K562 (cell line): ENCODE results near the gene MDK. TPM values are rescaled to one million over a fixed set of nuclear protein-coding genes. Genes with fewer than 3 reads are reported as not detected.

ENCODE experiments used
- EP400 ChIP-seq: fragments of 450-650 bp; IDR thresholded peaks from 2 replicates; pipeline ENCODE4 v1.6.1; 2017; ENCODE audit warnings: antibody characterized with exemption, mild to moderate bottlenecking, moderate library complexity
- FOXA3 ChIP-seq, 2 experiments: fragments of 450-650 bp in 1 of 2; sonication (generic) in 1 of 2; formaldehyde crosslinking; IDR thresholded peaks in 1 of 2; conservative IDR thresholded peaks in 1 of 2; 2 replicates each; pipeline versions ENCODE4 v1.4.0 to v1.8.0; 2020 to 2022; ENCODE audit warnings: mild to moderate bottlenecking in 2 of 2, missing genetic modification reagents in 1 of 2
- HDAC2 ChIP-seq: fragments of 450-650 bp; IDR thresholded peaks from 2 replicates; pipeline ENCODE4 v1.6.1; 2016; ENCODE audit warnings: mild to moderate bottlenecking
- HEY1 ChIP-seq: fragments of 250-450 bp; sonication (Bioruptor Pico); IDR thresholded peaks from 2 replicates; pipeline ENCODE4 v1.5.0; 2020; ENCODE audit warnings: mild to moderate bottlenecking, moderate library complexity, borderline replicate concordance
- KDM4B ChIP-seq, 2 experiments: fragments of 450-650 bp in 1 of 2; sonication (generic) in 1 of 2; IDR thresholded peaks; 2 replicates each; pipeline ENCODE4 v1.6.1; 2016 to 2017; ENCODE audit warnings: borderline replicate concordance in 2 of 2, antibody characterized with exemption in 1 of 2, low read depth in 1 of 2, mild to moderate bottlenecking in 1 of 2
- KLF10 ChIP-seq: fragments of 250-450 bp; sonication (Bioruptor Pico); IDR thresholded peaks from 2 replicates; pipeline ENCODE4 v1.6.1; 2021; ENCODE audit warnings: matching md5 sums
- MAFF ChIP-seq: IDR thresholded peaks from 2 replicates; pipeline ENCODE4 v1.6.1; 2012; ENCODE audit warnings: low read length, improper control_type of control experiment
- MCM2 ChIP-seq: fragments of 450-650 bp; IDR thresholded peaks from 2 replicates; pipeline ENCODE4 v1.6.1; 2017; ENCODE audit warnings: low read depth, mild to moderate bottlenecking
- MYBL2 ChIP-seq, 2 experiments: fragments of 450-650 bp in 1 of 2; sonication (generic) in 1 of 2; formaldehyde crosslinking in 1 of 2; IDR thresholded peaks; 2 replicates each; pipeline versions ENCODE4 v1.6.1 to v1.8.1; 2017 to 2022; ENCODE audit warnings: borderline replicate concordance in 1 of 2, inconsistent platforms in 1 of 2, low read depth in 1 of 2, mild to moderate bottlenecking in 1 of 2, missing genetic modification reagents in 1 of 2, moderate library complexity in 1 of 2
- NRF1 ChIP-seq, 2 experiments: fragments of 450-650 bp; IDR thresholded peaks in 1 of 2; conservative IDR thresholded peaks in 1 of 2; 2 replicates each; pipeline ENCODE4 v1.6.1; 2014; ENCODE audit warnings: mild to moderate bottlenecking in 2 of 2
- SMAD4 ChIP-seq: fragments of 250-450 bp; sonication (Bioruptor Pico); conservative IDR thresholded peaks from 2 replicates; pipeline ENCODE4 v1.8.0; 2021; ENCODE audit warnings: inconsistent platforms, mild to moderate bottlenecking, moderate library complexity
- STAT5B ChIP-seq: fragments of 250-450 bp; sonication (Bioruptor Pico); IDR thresholded peaks from 2 replicates; pipeline ENCODE4 v1.8.0; 2021; ENCODE audit warnings: mild to moderate bottlenecking, inconsistent platforms
- TARDBP ChIP-seq: fragments of 450-650 bp; IDR thresholded peaks from 2 replicates; pipeline ENCODE4 v1.6.1; 2016
- YY1 ChIP-seq, 3 experiments: IDR thresholded peaks; 2 replicates each; pipeline ENCODE4 v1.6.1; 2011; ENCODE audit warnings: low read length in 2 of 3, mild to moderate bottlenecking in 2 of 3, moderate library complexity in 2 of 3, borderline replicate concordance in 1 of 3, control low read depth in 1 of 3, low read depth in 1 of 3; ENCODE audit not compliant: insufficient read depth in 3 of 3, insufficient replicate concordance in 2 of 3, control insufficient read depth in 1 of 3, insufficient read length in 1 of 3; ENCODE audit errors: extremely low read depth in 1 of 3
- ZBTB7A ChIP-seq: IDR thresholded peaks from 2 replicates; pipeline ENCODE4 v1.6.1; 2011; ENCODE audit warnings: low read depth, mild to moderate bottlenecking, low read length, moderate library complexity, borderline replicate concordance; ENCODE audit not compliant: control insufficient read depth
- ZNF408 ChIP-seq: fragments of 250-450 bp; sonication (Bioruptor Pico); IDR thresholded peaks from 2 replicates; pipeline ENCODE4 v1.4.0; 2020; ENCODE audit warnings: low read depth, mild to moderate bottlenecking, moderate library complexity
- ZNF561 ChIP-seq: fragments of 450-650 bp; formaldehyde crosslinking; conservative IDR thresholded peaks from 2 replicates; pipeline ENCODE4 v1.4.0; 2020; ENCODE audit warnings: mild to moderate bottlenecking, moderate library complexity
- ZNF764 ChIP-seq: fragments of 250-450 bp; sonication (Bioruptor Pico); IDR thresholded peaks from 2 replicates; pipeline ENCODE4 v1.4.0; 2020; ENCODE audit warnings: low read depth, mild to moderate bottlenecking, moderate library complexity
- polyA plus RNA-seq, 8 experiments: library from polyadenylated mRNA; depleted of rRNA in 4 of 8; stranded (reverse) in 5 of 8; unstranded in 3 of 8; fragments of >200 nt; fragmentation: Nextera tagmentation in 2 of 8; fragmentation: Illumina TruSeq in 1 of 8; extraction: Ambion mirVana in 2 of 8; extraction: Trizol in 1 of 8; gene quantifications; 2 replicates each; pipeline versions ENCODE4 v1.2.1 to v1.2.3, GENCODE V29; 2011 to 2014; ENCODE audit warnings: inconsistent platforms in 1 of 8, missing spikeins in 1 of 8
- total RNA-seq, 7 experiments: library from RNA; depleted of rRNA in 6 of 7; stranded (reverse); fragments of >200 nt in 6 of 7; fragmentation: Illumina TruSeq in 2 of 7; extraction: Trizol in 2 of 7; gene quantifications; 2 replicates each; pipeline versions ENCODE4 v1.2.1 to v1.2.3, GENCODE V29; 2011 to 2021; ENCODE audit warnings: low replicate concordance in 1 of 7
- TF ChIP-seq, protein P1 (sequence below): fragments of 250-450 bp; sonication (Bioruptor Pico); IDR thresholded peaks from 2 replicates; pipeline ENCODE4 v1.8.0; 2022; ENCODE audit warnings: moderate library complexity, mild to moderate bottlenecking, inconsistent platforms
- TF ChIP-seq, protein P2 (sequence below): fragments of 450-650 bp; formaldehyde crosslinking; IDR thresholded peaks from 2 replicates; pipeline ENCODE4 v1.4.0; 2022; ENCODE audit warnings: missing genetic modification characterization
- TF ChIP-seq, protein P3 (sequence below): fragments of 150-350 bp; IDR thresholded peaks from 2 replicates; pipeline ENCODE4 v1.6.1; 2014; ENCODE audit warnings: low read depth, mild to moderate bottlenecking, low read length, borderline replicate concordance

The MDK gene
- total and polyA plus RNA-seq, 9 of the 15 experiments (the other 6 are each of a cell fraction or from before 2014, with no cell fraction given) = 20.7 to 700 (median 350) TPM

DNA sequence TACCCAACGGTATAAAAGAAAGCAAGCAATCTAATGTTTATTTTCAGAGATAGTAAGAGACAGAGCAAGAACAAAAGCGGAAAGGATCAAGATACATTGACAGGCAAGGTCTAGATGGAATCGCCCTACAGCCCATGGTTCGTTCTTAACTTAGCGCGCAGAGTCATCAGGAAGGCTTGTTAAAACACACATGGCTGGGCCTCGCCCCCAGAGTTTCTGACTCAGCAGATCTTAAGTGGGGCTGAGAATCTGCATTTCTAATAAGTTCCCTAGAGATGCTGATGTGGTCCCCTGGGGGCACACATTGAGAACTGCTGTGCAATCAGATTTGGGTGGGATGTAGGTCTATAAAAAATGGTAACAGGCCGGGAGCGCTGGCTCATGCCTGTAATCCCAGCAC lies 45.9 kb downstream of the MDK start (continued):
- TF ChIP-seq, protein P1, sequence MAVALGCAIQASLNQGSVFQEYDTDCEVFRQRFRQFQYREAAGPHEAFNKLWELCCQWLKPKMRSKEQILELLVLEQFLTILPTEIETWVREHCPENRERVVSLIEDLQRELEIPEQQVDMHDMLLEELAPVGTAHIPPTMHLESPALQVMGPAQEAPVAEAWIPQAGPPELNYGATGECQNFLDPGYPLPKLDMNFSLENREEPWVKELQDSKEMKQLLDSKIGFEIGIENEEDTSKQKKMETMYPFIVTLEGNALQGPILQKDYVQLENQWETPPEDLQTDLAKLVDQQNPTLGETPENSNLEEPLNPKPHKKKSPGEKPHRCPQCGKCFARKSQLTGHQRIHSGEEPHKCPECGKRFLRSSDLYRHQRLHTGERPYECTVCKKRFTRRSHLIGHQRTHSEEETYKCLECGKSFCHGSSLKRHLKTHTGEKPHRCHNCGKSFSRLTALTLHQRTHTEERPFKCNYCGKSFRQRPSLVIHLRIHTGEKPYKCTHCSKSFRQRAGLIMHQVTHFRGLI (CRISPR knock-in tag) = no peak
- TF ChIP-seq MCM2 = no peak
- TF ChIP-seq HDAC2 = 0 out of 2 replicates have a peak, but pooled peaks have one; percentile 34
- peak; percentile 96 for TF ChIP-seq MAFF
- no peak for TF ChIP-seq KDM4B (IDR thresholded peaks at IDR 0.05; ENCODE audit: borderline replicate concordance in 2 of 2, low read depth in 1 of 2)
- no peak for TF ChIP-seq MYBL2 (IDR thresholded peaks at IDR 0.05; ENCODE audit: low read depth)
- no peak for TF ChIP-seq MYBL2 (CRISPR knock-in tag; IDR thresholded peaks at IDR 0.05; ENCODE audit: borderline replicate concordance)
- no peak for TF ChIP-seq SMAD4 (CRISPR knock-in tag)
- TF ChIP-seq, protein P2, sequence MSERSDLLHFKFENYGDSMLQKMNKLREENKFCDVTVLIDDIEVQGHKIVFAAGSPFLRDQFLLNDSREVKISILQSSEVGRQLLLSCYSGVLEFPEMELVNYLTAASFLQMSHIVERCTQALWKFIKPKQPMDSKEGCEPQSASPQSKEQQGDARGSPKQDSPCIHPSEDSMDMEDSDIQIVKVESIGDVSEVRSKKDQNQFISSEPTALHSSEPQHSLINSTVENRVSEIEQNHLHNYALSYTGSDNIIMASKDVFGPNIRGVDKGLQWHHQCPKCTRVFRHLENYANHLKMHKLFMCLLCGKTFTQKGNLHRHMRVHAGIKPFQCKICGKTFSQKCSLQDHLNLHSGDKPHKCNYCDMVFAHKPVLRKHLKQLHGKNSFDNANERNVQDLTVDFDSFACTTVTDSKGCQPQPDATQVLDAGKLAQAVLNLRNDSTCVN (CRISPR knock-in tag) = no peak
- TF ChIP-seq STAT5B (CRISPR knock-in tag) = no peak
- TF ChIP-seq ZBTB7A = no peak
- TF ChIP-seq EP400 = peak; percentile 31; the same call in 1 of the 2 replicates
- TF ChIP-seq NRF1 (conservative IDR thresholded peaks at IDR 0.05 in 1 of 2, IDR thresholded peaks at IDR 0.05 in 1 of 2) = 0 out of 4 replicates have a peak, but pooled peaks of 1 of the 2 experiments have one; percentile 20
- TF ChIP-seq HEY1 (CRISPR knock-in tag) = no peak
- TF ChIP-seq ZNF408 (CRISPR knock-in tag) = no peak
- TF ChIP-seq FOXA3 (CRISPR knock-in tag; conservative IDR thresholded peaks at IDR 0.05 in 1 of 2, IDR thresholded peaks at IDR 0.05 in 1 of 2) = no peak
- TF ChIP-seq, protein P3, sequence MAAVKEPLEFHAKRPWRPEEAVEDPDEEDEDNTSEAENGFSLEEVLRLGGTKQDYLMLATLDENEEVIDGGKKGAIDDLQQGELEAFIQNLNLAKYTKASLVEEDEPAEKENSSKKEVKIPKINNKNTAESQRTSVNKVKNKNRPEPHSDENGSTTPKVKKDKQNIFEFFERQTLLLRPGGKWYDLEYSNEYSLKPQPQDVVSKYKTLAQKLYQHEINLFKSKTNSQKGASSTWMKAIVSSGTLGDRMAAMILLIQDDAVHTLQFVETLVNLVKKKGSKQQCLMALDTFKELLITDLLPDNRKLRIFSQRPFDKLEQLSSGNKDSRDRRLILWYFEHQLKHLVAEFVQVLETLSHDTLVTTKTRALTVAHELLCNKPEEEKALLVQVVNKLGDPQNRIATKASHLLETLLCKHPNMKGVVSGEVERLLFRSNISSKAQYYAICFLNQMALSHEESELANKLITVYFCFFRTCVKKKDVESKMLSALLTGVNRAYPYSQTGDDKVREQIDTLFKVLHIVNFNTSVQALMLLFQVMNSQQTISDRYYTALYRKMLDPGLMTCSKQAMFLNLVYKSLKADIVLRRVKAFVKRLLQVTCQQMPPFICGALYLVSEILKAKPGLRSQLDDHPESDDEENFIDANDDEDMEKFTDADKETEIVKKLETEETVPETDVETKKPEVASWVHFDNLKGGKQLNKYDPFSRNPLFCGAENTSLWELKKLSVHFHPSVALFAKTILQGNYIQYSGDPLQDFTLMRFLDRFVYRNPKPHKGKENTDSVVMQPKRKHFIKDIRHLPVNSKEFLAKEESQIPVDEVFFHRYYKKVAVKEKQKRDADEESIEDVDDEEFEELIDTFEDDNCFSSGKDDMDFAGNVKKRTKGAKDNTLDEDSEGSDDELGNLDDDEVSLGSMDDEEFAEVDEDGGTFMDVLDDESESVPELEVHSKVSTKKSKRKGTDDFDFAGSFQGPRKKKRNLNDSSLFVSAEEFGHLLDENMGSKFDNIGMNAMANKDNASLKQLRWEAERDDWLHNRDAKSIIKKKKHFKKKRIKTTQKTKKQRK = no peak
- no peak for TF ChIP-seq ZNF561 (CRISPR knock-in tag)
- no peak for TF ChIP-seq TARDBP
- no peak for TF ChIP-seq ZNF764 (CRISPR knock-in tag)
- TF ChIP-seq KLF10 (CRISPR knock-in tag) = no peak
- TF ChIP-seq YY1 (IDR thresholded peaks at IDR 0.05; ENCODE audit: borderline replicate concordance in 1 of 3, control insufficient read depth in 1 of 3, extremely low read depth in 1 of 3, insufficient read depth in 3 of 3, insufficient read length in 1 of 3, insufficient replicate concordance in 2 of 3, low read depth in 1 of 3, low read length in 2 of 3) = no peak
